Endodermal cell (in vitro differentiated cells): ENCODE results near the gene GUCY1B1. TPM values are rescaled to one million over a fixed set of nuclear protein-coding genes. Genes with fewer than 3 reads are reported as not detected.
A peak's percentile ranks its signal among the peaks of the same experiment; 100 is the strongest.
"Not testable (repeated sequence)": the region's sequence is repeated elsewhere in the genome, so short reads cannot be mapped to it uniquely, and the experiment has no call there.

Experiments used
- DNase-seq: peaks from one replicate; pipeline ENCODE4 v3.0.0-alpha.2; 2017
- H3K27ac ChIP-seq: 2 replicates; pipeline ENCODE4 v1.5.1; 2013; ENCODE audit warnings: mild to moderate bottlenecking, low read depth, low read length, moderate library complexity
- H3K27me3 ChIP-seq: 2 replicates; pipeline ENCODE4 v1.6.1; 2013; ENCODE audit warnings: mild to moderate bottlenecking, low read length, moderate library complexity; ENCODE audit not compliant: insufficient read depth, control insufficient read depth, poor library complexity, severe bottlenecking
- H3K36me3 ChIP-seq: 2 replicates; pipeline ENCODE4 v1.7.0; 2013; ENCODE audit warnings: mild to moderate bottlenecking, low read length, moderate library complexity; ENCODE audit not compliant: control insufficient read depth, insufficient read depth
- H3K4me1 ChIP-seq: one replicate; pipeline ENCODE4 v1.7.0; 2013; ENCODE audit warnings: low read length; ENCODE audit not compliant: control insufficient read depth, insufficient read depth
- H3K4me3 ChIP-seq: 2 replicates; pipeline ENCODE4 v1.5.1; 2013; ENCODE audit warnings: mild to moderate bottlenecking, low read length, moderate library complexity
- H3K9ac ChIP-seq: 2 replicates; pipeline ENCODE4 v1.6.1; 2013; ENCODE audit warnings: mild to moderate bottlenecking, low read length, moderate library complexity; ENCODE audit not compliant: poor library complexity, severe bottlenecking; ENCODE audit errors: extremely low read depth
- H3K9me3 ChIP-seq: 2 replicates; pipeline ENCODE4 v1.6.1; 2013; ENCODE audit warnings: mild to moderate bottlenecking, low read length, moderate library complexity; ENCODE audit not compliant: control insufficient read depth
- H3K27ac Mint-ChIP-seq: 2 replicates; pipeline ENCODE4 v1.8.0; 2020; ENCODE audit warnings: mixed read lengths
- H3K27me3 Mint-ChIP-seq: 2 replicates; pipeline ENCODE4 v1.8.0; 2021; ENCODE audit warnings: mild to moderate bottlenecking, mixed read lengths; ENCODE audit not compliant: insufficient read depth
- H3K36me3 Mint-ChIP-seq: 2 replicates; pipeline ENCODE4 v1.8.0; 2020; ENCODE audit warnings: low read depth, mixed read lengths
- H3K4me1 Mint-ChIP-seq: 2 replicates; pipeline ENCODE4 v1.8.0; 2020; ENCODE audit warnings: mixed read lengths
- H3K4me3 Mint-ChIP-seq: 2 replicates; pipeline ENCODE4 v1.8.0; 2020; ENCODE audit warnings: mild to moderate bottlenecking, moderate library complexity, mixed read lengths
- H3K9me3 Mint-ChIP-seq: 2 replicates; pipeline ENCODE4 v1.8.0; 2020; ENCODE audit warnings: mild to moderate bottlenecking, mixed read lengths
- CTCF ChIP-seq: fragments of 200-600 bp; sonication (generic); conservative IDR thresholded peaks from 2 replicates; pipeline ENCODE4 v1.5.0; 2021; ENCODE audit warnings: antibody characterized with exemption, mild to moderate bottlenecking
- WGBS, 2 experiments: methylation state at CpG; one replicate each; pipeline versions ENCODE4 v1.1.5 to v1.1.7; 2013; ENCODE audit warnings: missing lambda C conversion rate in 2 of 2, mixed read lengths in 1 of 2; ENCODE audit not compliant: insufficient coverage in 1 of 2, insufficient read length in 1 of 2; 5-methylcytosine and 5-hydroxymethylcytosine counted together
- total RNA-seq, 2 donors: library from RNA; stranded (reverse); fragmentation: NEBNext Ultra II Directional in 1 of 2; extraction: Animal tissue kit (Norgen Biotek cat#: 25700) in 1 of 2; gene quantifications; 2 replicates in 1 of 2; 3 replicates in 1 of 2; pipeline ENCODE4 v1.2.1, GENCODE V29; 2021

The GUCY1B1 gene
- total RNA-seq, 2 donors from 2014 or later = 1.8 to 3.4 TPM

GRCh38 chr4:155794589-155795236 lies 35.9 kb downstream of the GUCY1B1 start:
- no peaks in the 10 kb centered on the region for H3K27me3 ChIP-seq
- no peak overlapping the region for H3K4me3 ChIP-seq
- H3K4me1 ChIP-seq = no peaks in the 10 kb centered on the region
- no peak overlapping the region for H3K27ac ChIP-seq
- no peaks in the 10 kb centered on the region for H3K4me1 Mint-ChIP-seq
- H3K9me3 ChIP-seq = no peaks in the 10 kb centered on the region
- H3K27me3 Mint-ChIP-seq = no peaks in the 10 kb centered on the region
- no peaks in the 10 kb centered on the region for H3K9me3 Mint-ChIP-seq
- no peak overlapping the region for H3K27ac Mint-ChIP-seq
- WGBS, 2 experiments = 76% methylated on average over 1 of the region's 1 CpG; no CpG with 5 or more reads in 1 of the 2 experiments
- no peaks in the 10 kb centered on the region for H3K36me3 ChIP-seq
- no peak for TF ChIP-seq CTCF
- no peak overlapping the region for H3K9ac ChIP-seq
- DNase-seq = no peak
- no peak overlapping the region for H3K4me3 Mint-ChIP-seq
- H3K36me3 Mint-ChIP-seq = no peaks in the 10 kb centered on the region

- no peak overlapping the region for H3K27ac Mint-ChIP-seq
- 22 to 68% methylated on average over 1 to 3 of the region's 3 CpGs for WGBS, 2 experiments
- H3K9me3 Mint-ChIP-seq = no peaks in the 10 kb centered on the region
- H3K36me3 Mint-ChIP-seq = no peaks in the 10 kb centered on the region
- Histone ChIP-seq H3K27me3 (no peaks in the 10 kb centered on the region), H3K9me3 (no peaks in the 10 kb centered on the region), H3K27ac (no peak overlapping the region), H3K4me3 (no peak overlapping the region), H3K4me1 (no peaks in the 10 kb centered on the region), H3K36me3 (no peaks in the 10 kb centered on the region), H3K9ac (no peak overlapping the region)
- no peaks in the 10 kb centered on the region for H3K4me1 Mint-ChIP-seq
- no peak for DNase-seq
- no peaks in the 10 kb centered on the region for H3K27me3 Mint-ChIP-seq
- H3K4me3 Mint-ChIP-seq = no peak overlapping the region
- peak; percentile 76 for TF ChIP-seq CTCF
These were observed 37.2 kb downstream of the GUCY1B1 start for GRCh38 chr4:155795991-155796390.

GRCh38 chr4:155797581-155797980 lies 38.8 kb downstream of the GUCY1B1 start:
- WGBS, 2 experiments = 97% methylated on average over 2 of the region's 4 CpGs; no CpG with 5 or more reads in 1 of the 2 experiments
- not testable (repeated sequence) for H3K27ac Mint-ChIP-seq, DNase-seq, H3K27me3 ChIP-seq, H3K27ac ChIP-seq, H3K9me3 Mint-ChIP-seq, H3K4me1 ChIP-seq, H3K4me3 ChIP-seq, H3K27me3 Mint-ChIP-seq, H3K9ac ChIP-seq, H3K4me1 Mint-ChIP-seq, H3K4me3 Mint-ChIP-seq, H3K9me3 ChIP-seq, H3K36me3 Mint-ChIP-seq, H3K36me3 ChIP-seq
